Adipocyte (in vitro differentiated cells): Measurements from ENCODE around the gene TMED9.

ENCODE experiments used
- DNase-seq: peaks from one replicate; pipeline ENCODE4 v3.0.0-alpha.2; 2015; ENCODE audit warnings: low read depth
- H3K27me3 ChIP-seq: replicated peaks from 2 replicates; pipeline ENCODE4 v1.7.0; 2013; ENCODE audit warnings: mild to moderate bottlenecking, low read length, moderate library complexity; ENCODE audit not compliant: control insufficient read depth, insufficient read depth
- H3K36me3 ChIP-seq: 2 replicates; pipeline ENCODE4 v1.7.0; 2013; ENCODE audit warnings: low read length, mild to moderate bottlenecking, moderate library complexity; ENCODE audit not compliant: control insufficient read depth, insufficient read depth, severe bottlenecking
- H3K4me1 ChIP-seq: 2 replicates; pipeline ENCODE4 v1.7.0; 2013; ENCODE audit warnings: mild to moderate bottlenecking, low read length, moderate library complexity; ENCODE audit not compliant: control insufficient read depth, insufficient read depth
- H3K4me3 ChIP-seq: 2 replicates; pipeline ENCODE4 v1.7.0; 2013; ENCODE audit warnings: mild to moderate bottlenecking, low read length, moderate library complexity
- H3K9ac ChIP-seq: 2 replicates; pipeline ENCODE4 v1.7.0; 2013; ENCODE audit warnings: mild to moderate bottlenecking, low read length, moderate library complexity
- H3K9me3 ChIP-seq: 2 replicates; pipeline ENCODE4 v1.7.0; 2013; ENCODE audit warnings: mild to moderate bottlenecking, low read length, moderate library complexity; ENCODE audit not compliant: control insufficient read depth

The TMED9 gene

GRCh38 chr5:177601126-177601525 is 9.1 kb downstream of the TMED9 start:
- Histone ChIP-seq H3K9me3 (no peaks in the 10 kb centered on the region), H3K36me3 (peaks cover 19% of the 10 kb centered on the region), H3K27me3 (no peaks in the 10 kb centered on the region), H3K9ac (peak overlapping the region; percentile 96), H3K4me1 (peaks cover 21% of the 10 kb centered on the region), H3K4me3 (peak overlapping the region; percentile 87)
- DNase-seq = no peak

GRCh38 chr5:177601577-177602457 is 9.8 kb downstream of the TMED9 start:
- H3K9ac ChIP-seq = peak overlapping the region; percentile 96
- H3K9me3 ChIP-seq = no peaks in the 10 kb centered on the region
- H3K4me3 ChIP-seq = peak overlapping the region; percentile 87
- DNase-seq = no peak
- peaks cover 21% of the 10 kb centered on the region for H3K4me1 ChIP-seq
- peaks cover 15% of the 10 kb centered on the region for H3K36me3 ChIP-seq
- no peaks in the 10 kb centered on the region for H3K27me3 ChIP-seq

GRCh38 chr5:177602458-177602830 is 10.4 kb downstream of the TMED9 start:
- no peak for DNase-seq
- Histone ChIP-seq H3K9me3 (no peaks in the 10 kb centered on the region), H3K4me1 (peaks cover 25% of the 10 kb centered on the region), H3K36me3 (peaks cover 14% of the 10 kb centered on the region), H3K27me3 (no peaks in the 10 kb centered on the region), H3K9ac (peak overlapping the region; percentile 96), H3K4me3 (no peak overlapping the region)

- Histone ChIP-seq H3K4me1 (peaks cover 25% of the 10 kb centered on the region), H3K27me3 (no peaks in the 10 kb centered on the region), H3K36me3 (peaks cover 15% of the 10 kb centered on the region), H3K9me3 (no peaks in the 10 kb centered on the region), H3K4me3 (no peak overlapping the region), H3K9ac (no peak overlapping the region)
- DNase-seq = no peak
Measured at GRCh38 chr5:177603631-177604030, 11.6 kb downstream of the TMED9 start.

GRCh38 chr5:177604116-177604521 is 12.1 kb downstream of the TMED9 start:
- DNase-seq = no peak
- no peak overlapping the region for H3K4me3 ChIP-seq
- peaks cover 25% of the 10 kb centered on the region for H3K4me1 ChIP-seq
- H3K9me3 ChIP-seq = no peaks in the 10 kb centered on the region
- H3K36me3 ChIP-seq = peaks cover 19% of the 10 kb centered on the region
- no peaks in the 10 kb centered on the region for H3K27me3 ChIP-seq
- H3K9ac ChIP-seq = no peak overlapping the region

- H3K27me3 ChIP-seq = no peaks in the 10 kb centered on the region
- no peak for DNase-seq
- no peaks in the 10 kb centered on the region for H3K9me3 ChIP-seq
- H3K4me1 ChIP-seq = peaks cover 25% of the 10 kb centered on the region
- H3K9ac ChIP-seq = no peak overlapping the region
- peaks cover 23% of the 10 kb centered on the region for H3K36me3 ChIP-seq
- H3K4me3 ChIP-seq = no peak overlapping the region
Measured at GRCh38 chr5:177604656-177605055, 12.7 kb downstream of the TMED9 start.

GRCh38 chr5:177605078-177605477 is 13.1 kb downstream of the TMED9 start:
- H3K9ac ChIP-seq = no peak overlapping the region
- H3K36me3 ChIP-seq = peaks cover 27% of the 10 kb centered on the region
- H3K4me3 ChIP-seq = no peak overlapping the region
- H3K9me3 ChIP-seq = no peaks in the 10 kb centered on the region
- DNase-seq = no peak
- peaks cover 25% of the 10 kb centered on the region for H3K4me1 ChIP-seq
- H3K27me3 ChIP-seq = no peaks in the 10 kb centered on the region

GRCh38 chr5:177605667-177606066 is 13.7 kb downstream of the TMED9 start:
- Histone ChIP-seq H3K4me1 (peaks cover 25% of the 10 kb centered on the region), H3K9ac (no peak overlapping the region), H3K36me3 (peaks cover 27% of the 10 kb centered on the region), H3K27me3 (no peaks in the 10 kb centered on the region), H3K4me3 (no peak overlapping the region), H3K9me3 (no peaks in the 10 kb centered on the region)
- no peak for DNase-seq

- Histone ChIP-seq H3K4me1 (peaks cover 18% of the 10 kb centered on the region), H3K36me3 (peaks cover 27% of the 10 kb centered on the region), H3K9me3 (no peaks in the 10 kb centered on the region), H3K27me3 (no peaks in the 10 kb centered on the region), H3K9ac (peak overlapping the region; percentile 37), H3K4me3 (no peak overlapping the region)
- DNase-seq = no peak
Measured at GRCh38 chr5:177606071-177607051, 14.4 kb downstream of the TMED9 start.

- H3K9me3 ChIP-seq = no peaks in the 10 kb centered on the region
- H3K4me1 ChIP-seq = peaks cover 11% of the 10 kb centered on the region
- DNase-seq = no peak
- peak overlapping the region; percentile 37 for H3K9ac ChIP-seq
- H3K4me3 ChIP-seq = no peak overlapping the region
- H3K36me3 ChIP-seq = peaks cover 27% of the 10 kb centered on the region
- no peaks in the 10 kb centered on the region for H3K27me3 ChIP-seq
Measured at GRCh38 chr5:177607115-177607451, 15.1 kb downstream of the TMED9 start.
